WTC11 (cell line): Measurements from ENCODE around the gene KIF21A. TPM values are rescaled to one million over a fixed set of nuclear protein-coding genes. Genes with fewer than 3 reads are reported as not detected.

Experiments used
- ATAC-seq: fragments of 200-7000 bp; cut with Tn5 transposase; 2 replicates; pipeline ENCODE4 v1.10.0; 2021; ENCODE audit warnings: mild to moderate bottlenecking, moderate library complexity
- CTCF ChIA-PET: fragments of 300-600 bp; sonication (Branson Sonifier 250); formaldehyde crosslinking; loops from one replicate; lab custom pipeline; 2021; ENCODE audit warnings: antibody characterized with exemption; lab: Charles Lee
- POLR2A ChIA-PET: fragments of 350-600 bp; sonication (Branson Sonifier 250); formaldehyde crosslinking; loops from one replicate; lab custom pipeline; 2021; ENCODE audit warnings: antibody characterized with exemption; lab: Charles Lee
- DNase-seq: peaks from one replicate; pipeline ENCODE4 v3.0.0; 2021; ENCODE audit warnings: low spot score
- H3K27ac Mint-ChIP-seq: 2 replicates; pipeline ENCODE4 v1.8.0; 2021; ENCODE audit warnings: mixed read lengths
- H3K27me3 Mint-ChIP-seq: 2 replicates; pipeline ENCODE4 v1.8.0; 2021; ENCODE audit warnings: low read depth, mild to moderate bottlenecking, moderate library complexity, mixed read lengths
- H3K36me3 Mint-ChIP-seq: 2 replicates; pipeline ENCODE4 v1.8.0; 2021; ENCODE audit warnings: mixed read lengths
- H3K4me1 Mint-ChIP-seq: 2 replicates; pipeline ENCODE4 v1.8.0; 2022; ENCODE audit warnings: mixed read lengths
- H3K4me3 Mint-ChIP-seq: 2 replicates; pipeline ENCODE4 v1.8.0; 2021; ENCODE audit warnings: mild to moderate bottlenecking, moderate library complexity, mixed read lengths
- H3K9me3 Mint-ChIP-seq: 2 replicates; pipeline ENCODE4 v1.8.0; 2021; ENCODE audit warnings: mixed read lengths
- E2F5 ChIP-seq: sonication (generic); formaldehyde crosslinking; IDR thresholded peaks from 2 replicates; pipeline ENCODE4 v1.8.1; 2022; ENCODE audit warnings: mild to moderate bottlenecking, moderate library complexity, missing genetic modification reagents
- FOXK1 ChIP-seq: sonication (generic); formaldehyde crosslinking; IDR thresholded peaks from 2 replicates; pipeline ENCODE4 v1.8.0; 2022; ENCODE audit warnings: mild to moderate bottlenecking, moderate library complexity, missing genetic modification reagents
- FOXP1 ChIP-seq: sonication (generic); formaldehyde crosslinking; IDR thresholded peaks from 2 replicates; pipeline ENCODE4 v1.8.0; 2022; ENCODE audit warnings: missing genetic modification reagents, mild to moderate bottlenecking, moderate library complexity, borderline replicate concordance
- FOXP4 ChIP-seq: sonication (generic); formaldehyde crosslinking; IDR thresholded peaks from 2 replicates; pipeline ENCODE4 v1.8.0; 2022; ENCODE audit warnings: mild to moderate bottlenecking, missing genetic modification reagents
- GABPB1 ChIP-seq: sonication (generic); formaldehyde crosslinking; IDR thresholded peaks from 2 replicates; pipeline ENCODE4 v1.8.1; 2023; ENCODE audit warnings: mild to moderate bottlenecking, missing genetic modification reagents
- GTF2I ChIP-seq: fragments of 250-450 bp; sonication (Bioruptor Pico); conservative IDR thresholded peaks from 2 replicates; pipeline ENCODE4 v1.4.0; 2021; ENCODE audit warnings: mild to moderate bottlenecking
- HMGA2 ChIP-seq: fragments of 250-450 bp; sonication (Bioruptor Pico); IDR thresholded peaks from 2 replicates; pipeline ENCODE4 v1.4.0; 2021; ENCODE audit warnings: mild to moderate bottlenecking, moderate library complexity
- IRF1 ChIP-seq: sonication (generic); formaldehyde crosslinking; IDR thresholded peaks from 2 replicates; pipeline ENCODE4 v1.8.0; 2023; ENCODE audit warnings: missing genetic modification reagents
- NR3C1 ChIP-seq: sonication (generic); formaldehyde crosslinking; conservative IDR thresholded peaks from 2 replicates; pipeline ENCODE4 v1.8.1; 2023; ENCODE audit warnings: low read depth, mild to moderate bottlenecking, missing genetic modification reagents
- RORB ChIP-seq: fragments of 250-450 bp; sonication (Bioruptor Pico); IDR thresholded peaks from 2 replicates; pipeline ENCODE4 v1.9.0; 2021; ENCODE audit warnings: mild to moderate bottlenecking
- SMAD4 ChIP-seq: sonication (generic); formaldehyde crosslinking; IDR thresholded peaks from 2 replicates; pipeline ENCODE4 v1.8.0; 2022; ENCODE audit warnings: mild to moderate bottlenecking, missing genetic modification reagents
- SOX15 ChIP-seq: fragments of 250-450 bp; sonication (Bioruptor Pico); IDR thresholded peaks from 2 replicates; pipeline ENCODE4 v1.9.0; 2021; ENCODE audit warnings: mild to moderate bottlenecking
- SP1 ChIP-seq: sonication (generic); formaldehyde crosslinking; conservative IDR thresholded peaks from 2 replicates; pipeline ENCODE4 v1.8.1; 2022; ENCODE audit warnings: missing genetic modification reagents
- TP53 ChIP-seq: sonication (generic); formaldehyde crosslinking; IDR thresholded peaks from 2 replicates; pipeline ENCODE4 v1.8.1; 2023; ENCODE audit warnings: mild to moderate bottlenecking, missing genetic modification reagents
- ZNF121 ChIP-seq: sonication (generic); formaldehyde crosslinking; IDR thresholded peaks from 2 replicates; pipeline ENCODE4 v1.8.0; 2023; ENCODE audit warnings: missing genetic modification reagents
- ZNF138 ChIP-seq: sonication (generic); formaldehyde crosslinking; conservative IDR thresholded peaks from 2 replicates; pipeline ENCODE4 v1.8.1; 2022; ENCODE audit warnings: mild to moderate bottlenecking, moderate library complexity, missing genetic modification reagents
- ZNF263 ChIP-seq: sonication (generic); formaldehyde crosslinking; IDR thresholded peaks from 2 replicates; pipeline ENCODE4 v1.8.1; 2022; ENCODE audit warnings: low read depth, mild to moderate bottlenecking, moderate library complexity, missing genetic modification reagents
- ZNF317 ChIP-seq: sonication (generic); formaldehyde crosslinking; IDR thresholded peaks from 2 replicates; pipeline ENCODE4 v1.8.1; 2023; ENCODE audit warnings: low read depth, mild to moderate bottlenecking, moderate library complexity, missing genetic modification reagents, borderline replicate concordance
- total RNA-seq: library from RNA; stranded (reverse); gene quantifications from 3 replicates; pipeline ENCODE4 v1.2.3, GENCODE V29; 2021
- TF ChIP-seq, protein P1 (sequence below): sonication (generic); formaldehyde crosslinking; IDR thresholded peaks from 2 replicates; pipeline ENCODE4 v1.8.0; 2022; ENCODE audit warnings: mild to moderate bottlenecking, missing genetic modification reagents
- TF ChIP-seq, protein P2 (sequence below): sonication (generic); formaldehyde crosslinking; IDR thresholded peaks from 2 replicates; pipeline ENCODE4 v1.8.0; 2022; ENCODE audit warnings: mild to moderate bottlenecking, missing genetic modification reagents
- TF ChIP-seq, protein P3 (sequence below): fragments of 250-450 bp; sonication (Bioruptor Pico); IDR thresholded peaks from 2 replicates; pipeline ENCODE4 v1.9.0; 2021; ENCODE audit warnings: moderate library complexity, mild to moderate bottlenecking, inconsistent platforms, borderline replicate concordance
- TF ChIP-seq, protein P4 (sequence below): fragments of 250-450 bp; sonication (Bioruptor Pico); IDR thresholded peaks from 2 replicates; pipeline ENCODE4 v1.9.0; 2021; ENCODE audit warnings: mild to moderate bottlenecking

The KIF21A gene
- total RNA-seq, 1 experiment from 2014 or later: 34.7 TPM

DNA sequence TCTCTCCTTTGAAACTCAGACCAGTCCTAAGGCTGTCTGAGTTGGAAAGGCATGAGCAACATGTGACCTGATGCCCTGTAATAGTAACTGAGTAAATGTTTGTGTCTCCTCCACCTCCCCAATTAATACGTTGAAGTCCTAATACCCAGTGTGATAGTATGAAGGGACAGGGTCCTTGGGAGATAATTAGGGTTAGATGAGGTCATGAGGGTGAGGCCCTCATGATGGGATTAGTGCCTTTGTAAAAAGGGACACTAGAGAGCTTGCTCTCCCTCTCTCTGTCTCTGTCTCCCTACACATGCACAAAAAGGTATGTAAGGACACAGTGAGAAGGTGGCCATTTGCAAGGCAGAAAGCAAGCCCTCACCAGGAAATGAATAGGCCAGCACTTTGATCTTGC is 18.1 kb upstream of the KIF21A start:
- TF ChIP-seq SP1 (CRISPR knock-in tag) (no peak), FOXP1 (CRISPR knock-in tag) (no peak), ZNF263 (CRISPR knock-in tag) (no peak), SMAD4 (CRISPR knock-in tag) (no peak), NR3C1 (no peak), ZNF121 (no peak), TP53 (CRISPR knock-in tag) (no peak), FOXP4 (no peak), GTF2I (CRISPR knock-in tag) (no peak), RORB (CRISPR knock-in tag) (no peak), E2F5 (CRISPR knock-in tag) (no peak), FOXK1 (CRISPR knock-in tag) (no peak)
- TF ChIP-seq, protein P1, sequence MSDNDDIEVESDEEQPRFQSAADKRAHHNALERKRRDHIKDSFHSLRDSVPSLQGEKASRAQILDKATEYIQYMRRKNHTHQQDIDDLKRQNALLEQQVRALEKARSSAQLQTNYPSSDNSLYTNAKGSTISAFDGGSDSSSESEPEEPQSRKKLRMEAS (CRISPR knock-in tag): no peak
- TF ChIP-seq, protein P2, sequence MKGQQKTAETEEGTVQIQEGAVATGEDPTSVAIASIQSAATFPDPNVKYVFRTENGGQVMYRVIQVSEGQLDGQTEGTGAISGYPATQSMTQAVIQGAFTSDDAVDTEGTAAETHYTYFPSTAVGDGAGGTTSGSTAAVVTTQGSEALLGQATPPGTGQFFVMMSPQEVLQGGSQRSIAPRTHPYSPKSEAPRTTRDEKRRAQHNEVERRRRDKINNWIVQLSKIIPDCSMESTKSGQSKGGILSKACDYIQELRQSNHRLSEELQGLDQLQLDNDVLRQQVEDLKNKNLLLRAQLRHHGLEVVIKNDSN (CRISPR knock-in tag): no peak
- TF ChIP-seq, protein P3, sequence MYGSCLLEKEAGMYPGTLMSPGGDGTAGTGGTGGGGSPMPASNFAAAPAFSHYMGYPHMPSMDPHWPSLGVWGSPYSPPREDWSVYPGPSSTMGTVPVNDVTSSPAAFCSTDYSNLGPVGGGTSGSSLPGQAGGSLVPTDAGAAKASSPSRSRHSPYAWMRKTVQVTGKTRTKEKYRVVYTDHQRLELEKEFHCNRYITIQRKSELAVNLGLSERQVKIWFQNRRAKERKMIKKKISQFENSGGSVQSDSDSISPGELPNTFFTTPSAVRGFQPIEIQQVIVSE: no peak
- TF ChIP-seq, protein P4, sequence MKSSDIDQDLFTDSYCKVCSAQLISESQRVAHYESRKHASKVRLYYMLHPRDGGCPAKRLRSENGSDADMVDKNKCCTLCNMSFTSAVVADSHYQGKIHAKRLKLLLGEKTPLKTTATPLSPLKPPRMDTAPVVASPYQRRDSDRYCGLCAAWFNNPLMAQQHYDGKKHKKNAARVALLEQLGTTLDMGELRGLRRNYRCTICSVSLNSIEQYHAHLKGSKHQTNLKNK (CRISPR knock-in tag): no peak
- POLR2A ChIA-PET: no interaction called here
- H3K36me3 Mint-ChIP-seq: no peaks in the 10 kb centered on the region
- CTCF ChIA-PET: no interaction called here
- H3K4me3 Mint-ChIP-seq: no peak overlapping the region
- H3K9me3 Mint-ChIP-seq: 0 out of 2 replicates have a peak, but pooled peaks cover 4% of the 10 kb centered on the region
- ATAC-seq: no peak
- no peaks in the 10 kb centered on the region for H3K27me3 Mint-ChIP-seq
- no peak overlapping the region for H3K27ac Mint-ChIP-seq
- DNase-seq: no peak
- H3K4me1 Mint-ChIP-seq: no peaks in the 10 kb centered on the region

GRCh38 chr12:39459027-39459434 is 16.1 kb upstream of the KIF21A start:
- ChIA-PET POLR2A (no interaction called here), CTCF (no interaction called here)
- ATAC-seq (no peak), DNase-seq (no peak)
- peaks cover 3% of the 10 kb centered on the region for H3K4me1 Mint-ChIP-seq
- H3K27me3 Mint-ChIP-seq: no peaks in the 10 kb centered on the region; the same call in 1 of the 2 replicates
- TF ChIP-seq ZNF317 (CRISPR knock-in tag) (no peak), ZNF138 (CRISPR knock-in tag) (no peak), IRF1 (no peak), FOXP4 (no peak), HMGA2 (CRISPR knock-in tag) (no peak), GABPB1 (no peak), SOX15 (CRISPR knock-in tag) (no peak), TP53 (CRISPR knock-in tag) (no peak), FOXP1 (CRISPR knock-in tag) (no peak), SP1 (CRISPR knock-in tag) (no peak)
- TF ChIP-seq, protein P4 (CRISPR knock-in tag): no peak
- H3K9me3 Mint-ChIP-seq: 0 out of 2 replicates have a peak, but pooled peaks cover 4% of the 10 kb centered on the region
- H3K4me3 Mint-ChIP-seq: no peak overlapping the region
- no peaks in the 10 kb centered on the region for H3K36me3 Mint-ChIP-seq
- no peak overlapping the region for H3K27ac Mint-ChIP-seq
